NCI-H510A treated with DMSO at 0.1 percent for 48 hours (cell line): ENCODE data around the gene NDUFAF8.

ENCODE experiments used
- DNase-seq: peaks from one replicate; lab custom pipeline; 2025; lab: John Stamatoyannopoulos, UW

The NDUFAF8 gene

DNA sequence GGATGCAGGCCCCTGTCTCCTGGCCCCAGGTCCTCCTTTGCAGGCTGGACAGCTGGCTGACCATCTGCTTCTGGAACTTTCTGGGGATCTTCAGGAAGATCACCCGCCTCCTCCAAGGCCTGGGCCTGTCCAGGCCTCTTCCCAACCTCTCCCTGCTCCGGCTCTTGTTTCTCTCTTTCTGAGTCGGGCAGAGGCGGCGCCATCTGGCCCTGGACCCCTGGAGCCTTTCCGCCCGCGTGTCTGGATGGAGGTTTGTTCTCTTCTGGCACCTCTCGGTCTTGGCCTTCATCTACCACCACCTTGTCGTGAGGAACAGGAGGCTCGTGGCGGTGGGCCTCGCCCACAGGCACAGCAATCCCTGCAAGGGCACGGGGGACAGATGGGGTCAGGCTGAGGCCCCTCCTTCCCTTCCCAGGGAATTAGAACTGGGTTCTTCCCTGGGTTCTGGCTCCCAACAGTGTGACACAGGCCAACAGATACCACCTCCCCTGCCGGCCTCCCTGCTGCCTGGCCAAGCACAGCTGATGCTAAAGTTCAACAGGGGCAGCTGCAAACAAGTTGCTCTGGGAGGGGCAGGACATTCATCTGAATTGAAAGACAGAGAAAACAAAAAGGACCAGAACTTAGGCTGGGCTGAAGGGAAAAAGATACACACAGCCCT lies 13.3 kb downstream of the NDUFAF8 start:
- DNase-seq: no peak

DNA sequence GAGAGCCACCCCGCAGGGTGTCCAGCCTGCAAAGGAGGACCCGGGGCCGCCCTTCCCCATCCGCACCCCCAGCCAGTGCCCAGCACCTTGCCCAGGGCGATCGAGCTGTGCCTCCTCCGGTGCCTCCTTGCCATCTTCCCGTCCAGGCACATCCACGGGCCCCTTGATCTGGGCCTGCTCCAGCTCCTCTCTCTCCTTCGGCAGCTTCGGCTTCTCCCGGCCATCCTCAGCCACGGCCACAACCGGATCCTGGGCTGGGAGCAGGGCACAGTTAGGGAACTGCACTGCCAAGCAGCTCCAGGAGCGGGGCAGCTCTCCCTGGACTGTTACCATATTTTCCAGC lies 13.8 kb downstream of the NDUFAF8 start:
- DNase-seq: no peak

- DNase-seq: peak; percentile 56
Measured at GRCh38 chr17:81253358-81254131, 14.4 kb downstream of the NDUFAF8 start.

- peak; percentile 90 for DNase-seq
Measured at GRCh38 chr17:81254955-81255717, 16.0 kb downstream of the NDUFAF8 start.

DNA sequence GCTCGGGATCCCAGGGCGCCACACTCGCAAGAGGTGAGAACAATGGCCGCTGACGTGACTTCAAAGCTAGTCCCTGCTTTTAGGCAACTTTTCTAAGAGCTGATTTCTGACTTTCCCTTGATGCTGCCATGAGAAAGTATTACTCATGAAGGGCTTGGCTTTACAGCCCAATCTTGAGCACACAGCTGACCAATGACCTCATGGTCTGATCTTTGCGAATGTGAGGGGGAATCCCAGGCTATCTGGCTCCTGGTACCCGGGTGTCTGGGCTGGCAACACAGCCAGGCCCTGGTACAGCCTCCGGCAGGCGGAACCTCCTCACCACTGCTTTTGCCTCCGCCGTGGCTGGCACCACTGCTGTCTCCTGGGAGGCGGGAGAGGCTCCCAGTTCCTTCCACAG lies 17.5 kb downstream of the NDUFAF8 start:
- no peak for DNase-seq

- no peak for DNase-seq
Measured at GRCh38 chr17:81257533-81257932, 18.4 kb downstream of the NDUFAF8 start.

- DNase-seq: no peak
Measured at GRCh38 chr17:81258292-81258691, 19.2 kb downstream of the NDUFAF8 start.

DNA sequence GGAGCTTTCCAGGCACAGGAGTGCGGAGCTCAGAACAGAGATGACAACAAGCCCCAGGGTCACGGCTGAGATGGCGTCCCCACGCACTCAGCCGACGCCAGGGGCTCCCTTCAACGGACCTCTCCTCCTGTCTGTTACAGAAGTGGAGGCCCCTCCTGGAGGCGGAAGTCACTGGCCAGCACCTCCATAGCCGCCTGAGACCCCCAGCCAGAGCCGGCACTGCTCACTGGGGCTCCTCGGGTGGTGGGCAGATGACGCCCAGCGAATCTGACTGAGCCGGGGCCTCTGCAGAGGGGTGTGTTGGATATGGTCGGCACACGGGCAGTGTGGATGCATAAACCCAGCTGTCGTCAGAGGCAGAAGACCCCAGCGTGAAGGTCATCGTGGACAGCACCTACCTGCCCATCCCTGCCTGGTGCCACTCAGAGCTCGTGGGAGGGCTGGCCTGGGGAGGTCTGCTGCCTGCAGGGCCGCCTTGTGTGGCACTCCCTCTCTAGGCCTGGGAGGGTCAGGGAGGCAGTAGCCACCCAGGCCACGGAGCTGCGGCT lies 20.0 kb downstream of the NDUFAF8 start:
- DNase-seq: no peak

DNA sequence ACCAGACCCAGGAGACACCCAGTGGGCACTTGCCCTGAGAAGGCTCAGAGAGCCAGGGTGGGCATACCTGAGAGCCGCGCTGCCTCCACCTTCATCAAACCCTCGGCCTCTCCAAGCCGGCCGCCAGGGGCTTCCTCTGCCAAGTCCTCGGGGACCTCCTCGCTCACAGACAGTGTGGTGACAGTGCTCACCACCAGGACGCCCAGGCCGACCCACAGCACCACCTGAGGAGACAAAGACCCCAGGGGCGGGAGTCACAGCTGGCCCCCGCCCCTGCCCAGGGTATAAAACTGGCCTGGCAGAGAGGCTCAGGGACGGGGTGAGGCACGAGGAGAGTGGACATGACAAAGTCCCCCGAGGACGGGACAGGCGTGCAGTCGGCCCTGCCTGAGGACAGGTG lies 21.1 kb downstream of the NDUFAF8 start:
- no peak for DNase-seq

DNA sequence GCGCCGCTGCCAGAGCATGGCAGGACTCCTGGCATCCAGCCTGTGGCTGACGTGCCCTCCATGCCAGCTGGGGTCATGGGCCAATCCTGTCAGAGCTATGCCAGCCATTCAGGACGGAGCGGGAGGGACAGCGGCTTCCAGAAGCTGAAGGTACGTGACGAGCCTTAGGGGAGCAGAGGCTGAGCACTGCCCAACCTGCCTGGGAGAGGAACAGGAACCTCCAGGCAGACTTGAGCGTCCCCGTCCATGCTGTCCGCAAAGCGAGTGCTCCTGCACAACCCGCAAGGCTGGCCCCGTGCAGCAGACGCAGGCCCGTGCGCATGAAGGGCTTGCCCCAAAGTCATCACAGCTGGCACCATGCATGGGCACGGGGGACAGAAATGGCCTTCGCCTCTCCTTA lies 21.5 kb downstream of the NDUFAF8 start:
- no peak for DNase-seq

GRCh38 chr17:81261096-81261495 lies 22.0 kb downstream of the NDUFAF8 start:
- DNase-seq: no peak

DNA sequence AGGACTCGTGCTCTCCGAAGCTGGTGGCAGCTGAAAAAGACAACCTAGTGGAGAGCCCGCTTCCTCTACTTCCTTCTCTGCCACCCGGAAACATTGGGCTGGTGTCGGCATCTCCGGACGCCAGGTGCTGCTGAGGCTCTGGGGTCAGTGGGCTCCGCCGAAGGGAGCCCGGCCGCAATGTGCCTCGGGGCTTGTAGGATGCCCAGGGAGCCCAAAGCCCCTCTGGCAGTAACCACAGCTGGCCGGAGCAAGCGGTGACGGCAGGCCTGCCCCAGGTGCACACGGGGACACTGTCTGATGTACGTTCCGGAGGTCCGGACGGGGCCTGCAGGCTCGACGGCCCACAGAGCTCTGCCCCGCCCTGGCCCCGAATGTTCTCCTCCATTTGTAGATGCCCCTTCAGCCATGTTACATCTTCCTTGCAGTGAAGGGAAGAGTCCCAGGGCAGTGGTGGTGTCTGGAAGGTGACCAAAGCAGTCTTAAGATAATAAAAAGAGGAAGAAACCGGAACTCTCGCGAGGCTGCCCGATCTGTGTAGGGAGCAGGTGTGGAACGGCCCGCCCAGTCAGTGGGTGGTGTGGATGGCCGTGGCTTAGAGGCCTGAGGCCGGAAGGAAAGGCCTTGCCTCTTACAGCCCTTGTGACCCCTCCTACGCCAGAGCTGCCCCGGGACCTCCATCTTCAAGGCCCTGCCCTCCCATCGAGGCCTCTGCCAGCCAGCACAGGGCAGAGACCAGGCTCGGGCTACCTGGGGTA lies 22.6 kb downstream of the NDUFAF8 start:
- DNase-seq: no peak

DNA sequence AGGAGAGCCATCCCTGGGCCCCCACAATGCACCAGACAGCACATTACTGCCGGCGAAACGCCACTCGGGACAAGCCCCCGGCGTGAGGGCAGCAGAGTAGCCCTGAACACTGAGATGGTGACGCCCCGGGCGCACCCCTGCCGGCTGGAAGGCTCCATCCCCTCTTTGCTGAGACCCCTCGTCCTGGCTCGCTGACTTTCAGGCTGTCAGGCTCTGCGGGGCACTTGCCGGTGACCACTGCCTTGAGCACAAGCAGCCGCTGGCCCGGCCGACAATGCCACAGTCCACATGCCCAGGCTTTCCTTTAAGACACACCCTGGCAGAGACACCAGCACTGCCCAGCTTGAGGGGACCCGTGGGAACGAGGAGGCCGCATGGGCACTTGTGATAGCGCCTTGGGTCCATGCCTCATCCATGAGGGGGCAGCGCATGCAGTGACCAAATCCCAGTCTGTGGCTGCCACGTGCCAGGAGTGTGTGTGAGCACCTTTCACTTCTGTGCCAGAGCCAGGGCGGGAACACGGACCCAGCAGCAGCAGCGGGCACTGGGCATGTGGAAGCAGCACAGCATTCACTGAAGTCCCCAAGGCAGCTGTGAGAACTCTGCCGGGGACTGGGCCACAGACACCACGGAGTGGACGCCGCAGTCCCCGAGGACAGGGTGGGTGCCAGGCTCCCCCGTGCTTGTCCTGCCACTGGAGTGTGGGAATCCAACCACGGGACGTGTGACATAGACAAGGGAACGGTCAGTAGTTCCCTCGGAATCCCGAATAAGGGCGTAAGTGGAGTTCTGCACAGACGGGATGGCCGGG lies 24.5 kb downstream of the NDUFAF8 start:
- no peak for DNase-seq

- no peak for DNase-seq
Measured at GRCh38 chr17:81264640-81265039, 25.5 kb downstream of the NDUFAF8 start.

DNA sequence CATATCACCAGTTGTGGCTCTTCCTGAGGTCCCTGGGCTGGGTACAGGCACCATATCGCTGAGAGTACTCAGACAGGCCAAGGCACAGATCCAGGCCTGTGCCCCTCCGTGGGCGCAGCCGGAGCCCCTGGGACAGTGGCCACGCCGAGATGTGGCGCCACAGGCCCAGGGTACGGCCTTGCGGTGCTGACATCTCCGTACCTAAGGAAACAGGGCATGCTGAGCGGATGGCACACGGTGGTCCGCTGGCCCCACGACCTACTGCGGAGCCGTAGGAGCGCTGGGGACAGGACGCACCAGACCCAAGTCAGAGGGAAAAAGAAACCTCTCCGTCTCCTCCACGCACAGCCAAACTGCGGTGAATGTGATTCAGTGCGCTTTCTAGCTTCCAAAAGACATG lies 26.5 kb downstream of the NDUFAF8 start:
- DNase-seq: no peak

DNA sequence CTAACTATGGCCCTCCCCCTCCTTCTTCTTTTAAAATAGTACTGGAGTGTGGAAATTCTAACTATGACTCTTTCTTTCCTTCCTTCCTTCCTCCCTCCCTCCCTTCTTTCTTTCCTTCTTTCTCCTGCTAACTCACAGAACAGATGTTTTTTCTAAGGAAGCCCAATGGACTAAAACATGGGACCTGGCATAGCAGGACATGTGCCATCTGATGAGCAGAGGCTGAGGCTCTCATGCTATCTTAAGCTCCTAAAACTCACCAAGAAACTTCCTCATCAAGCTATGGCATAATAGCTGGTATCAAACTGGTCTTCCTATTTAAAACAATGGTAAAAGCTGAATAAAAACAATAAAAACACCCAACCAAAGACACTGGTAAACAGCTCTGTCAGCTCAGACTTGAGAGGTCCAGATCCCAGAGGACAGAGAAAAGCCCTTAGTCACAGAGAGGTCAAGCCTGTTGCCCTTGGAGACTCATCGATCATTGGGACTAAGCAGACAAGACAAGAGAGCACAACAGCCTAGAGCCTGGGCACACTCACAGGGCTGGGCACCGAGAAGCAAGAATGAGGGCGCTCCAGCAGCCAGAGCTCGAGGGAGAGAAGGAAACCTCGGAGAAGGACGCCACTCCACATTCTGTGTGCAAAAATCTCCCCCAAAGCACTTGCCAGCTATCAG lies 28.4 kb downstream of the NDUFAF8 start:
- DNase-seq: no peak

DNA sequence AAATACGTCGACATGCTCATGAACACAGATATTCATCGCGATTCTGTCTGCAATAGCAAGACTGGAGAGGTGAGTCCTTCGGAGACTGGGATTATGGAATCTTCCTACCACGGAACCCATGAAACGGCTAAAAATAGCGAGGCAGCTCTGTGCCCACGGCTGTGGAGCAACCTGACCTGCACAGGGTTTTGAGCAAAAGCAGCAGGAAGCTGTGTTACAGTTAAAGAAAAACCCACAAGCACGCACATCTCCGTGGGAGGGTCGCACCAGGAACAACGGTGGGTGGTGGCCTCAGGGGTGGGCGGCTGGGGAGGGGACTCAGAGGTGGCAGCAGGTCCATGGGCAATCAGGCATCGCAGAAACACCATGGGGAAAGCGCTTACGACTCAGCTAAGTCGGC lies 31.2 kb downstream of the NDUFAF8 start:
- no peak for DNase-seq

DNA sequence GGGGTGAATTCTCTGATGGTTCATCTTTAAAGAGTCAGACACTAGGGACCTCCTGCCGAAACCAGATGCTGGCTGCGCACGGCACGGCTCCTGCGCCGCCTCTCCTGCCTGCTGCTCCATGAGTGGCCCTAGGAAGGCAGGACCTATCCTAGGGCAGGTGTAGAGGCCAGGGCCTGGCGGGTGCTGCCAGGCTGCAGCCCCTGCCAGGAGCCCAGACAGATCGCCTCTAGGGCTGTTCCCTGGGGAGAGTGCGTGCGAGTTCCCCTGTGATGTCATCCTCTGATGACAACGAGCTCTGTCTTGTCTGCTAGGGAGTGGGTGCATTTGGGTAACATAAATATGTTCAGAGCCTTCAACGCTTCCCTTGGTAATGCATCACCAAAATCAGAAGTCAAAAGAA lies 32.1 kb downstream of the NDUFAF8 start:
- no peak for DNase-seq

DNA sequence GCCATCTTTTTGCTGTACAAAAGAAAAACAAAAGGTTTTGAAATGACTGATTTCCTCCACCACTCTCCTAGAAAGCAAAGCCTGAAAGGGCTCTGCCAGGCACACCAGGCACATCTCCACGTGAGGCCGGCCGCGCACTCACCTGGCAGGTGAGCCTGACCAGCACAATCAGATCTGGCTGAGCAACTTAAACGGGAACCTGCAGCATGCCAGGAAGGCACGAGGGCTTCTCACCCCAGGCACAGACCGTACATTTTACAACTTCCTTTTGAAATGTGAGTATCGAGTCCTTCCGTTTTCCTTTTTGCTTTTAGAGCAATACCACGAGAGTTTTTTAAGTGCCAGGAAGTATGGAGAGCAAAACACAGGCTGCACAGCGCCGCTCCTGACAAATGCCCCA lies 33.5 kb downstream of the NDUFAF8 start:
- no peak for DNase-seq

DNA sequence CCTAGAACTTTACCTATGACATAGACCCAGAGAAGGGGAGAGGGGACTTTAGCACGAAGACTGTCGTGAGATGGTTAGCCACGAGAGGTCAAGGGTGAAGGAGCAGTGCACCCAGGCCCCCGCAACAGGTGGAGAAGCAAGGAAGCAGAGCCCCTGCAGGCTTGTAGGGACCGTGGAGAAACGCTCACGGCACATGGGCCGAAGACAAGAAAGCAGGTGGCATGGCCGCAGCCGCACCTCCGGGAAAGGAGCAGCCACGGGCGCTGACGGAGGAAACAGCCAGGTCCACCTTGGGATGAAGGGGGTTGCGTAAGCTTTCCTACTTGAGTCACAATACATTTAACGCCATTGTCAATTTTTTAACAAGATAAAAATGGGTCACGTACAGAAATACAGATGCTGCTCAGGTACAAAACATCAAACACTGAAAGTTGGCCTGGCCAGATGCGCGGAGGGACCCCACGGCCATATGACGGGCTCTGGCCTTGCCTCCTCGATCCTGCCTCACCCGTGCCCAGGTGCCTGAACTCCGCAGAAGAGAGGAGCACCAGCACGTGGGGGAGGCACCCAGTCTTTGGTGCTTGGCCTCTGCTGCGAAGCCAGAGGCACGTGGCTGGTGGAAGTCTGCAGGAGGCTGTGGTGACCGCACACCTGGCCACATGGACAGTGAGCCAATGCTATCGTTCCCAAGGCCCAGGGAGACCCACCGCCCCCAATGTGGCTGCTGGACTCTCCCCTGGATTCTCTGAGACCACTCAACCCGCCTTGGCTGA lies 34.8 kb downstream of the NDUFAF8 start:
- no peak for DNase-seq
